Type B pancreatic cell (in vitro differentiated cells): ENCODE measurements around the gene PXMP4. TPM values are rescaled to one million over a fixed set of nuclear protein-coding genes. Genes with fewer than 3 reads are reported as not detected.

Source experiments
- DNase-seq: peaks from one replicate; pipeline ENCODE4 v3.0.0; 2021; ENCODE audit warnings: mixed read lengths; ENCODE audit not compliant: unreplicated experiment; ENCODE audit errors: extremely low spot score
- H3K27ac Mint-ChIP-seq: 2 replicates; pipeline ENCODE4 v1.8.0; 2021; ENCODE audit warnings: mild to moderate bottlenecking, mixed read lengths
- H3K27me3 Mint-ChIP-seq: 2 replicates; pipeline ENCODE4 v1.8.0; 2021; ENCODE audit warnings: mixed read lengths
- H3K36me3 Mint-ChIP-seq: 2 replicates; pipeline ENCODE4 v1.8.0; 2021; ENCODE audit warnings: mixed read lengths
- H3K4me1 Mint-ChIP-seq: one replicate; pipeline ENCODE4 v1.8.0; 2021; ENCODE audit warnings: mixed read lengths; ENCODE audit not compliant: unreplicated experiment
- H3K4me3 Mint-ChIP-seq: 2 replicates; pipeline ENCODE4 v1.8.0; 2021; ENCODE audit warnings: mild to moderate bottlenecking, mixed read lengths
- H3K9me3 Mint-ChIP-seq: 2 replicates; pipeline ENCODE4 v1.8.0; 2021; ENCODE audit warnings: mixed read lengths
- CTCF ChIP-seq: fragments of 200-600 bp; sonication (generic); conservative IDR thresholded peaks from 2 replicates; pipeline ENCODE4 v1.5.0; 2021; ENCODE audit warnings: antibody characterized with exemption, mild to moderate bottlenecking
- total RNA-seq: library from RNA; stranded (reverse); gene quantifications from 2 replicates; pipeline ENCODE4 v1.2.1, GENCODE V29; 2021; ENCODE audit warnings: low replicate concordance

The PXMP4 gene
- total RNA-seq, 1 donor from 2014 or later, result 10.3 TPM

- no peaks in the 10 kb centered on the region for H3K36me3 Mint-ChIP-seq
- no peak overlapping the region for H3K4me3 Mint-ChIP-seq
- H3K27me3 Mint-ChIP-seq, result no peaks in the 10 kb centered on the region
- H3K27ac Mint-ChIP-seq, result peak overlapping the region; percentile 68
- DNase-seq, result no peak
- H3K4me1 Mint-ChIP-seq, result peaks cover 18% of the 10 kb centered on the region
- TF ChIP-seq CTCF, result no peak
- H3K9me3 Mint-ChIP-seq, result no peaks in the 10 kb centered on the region
Observed at GRCh38 chr20:33693741-33694638, 26.1 kb downstream of the PXMP4 start.

GRCh38 chr20:33693289-33693688 is 26.8 kb downstream of the PXMP4 start:
- Mint-ChIP-seq H3K36me3 (no peaks in the 10 kb centered on the region), H3K4me3 (no peak overlapping the region), H3K27me3 (no peaks in the 10 kb centered on the region), H3K9me3 (no peaks in the 10 kb centered on the region), H3K27ac (no peak overlapping the region), H3K4me1 (peaks cover 18% of the 10 kb centered on the region)
- no peak for TF ChIP-seq CTCF
- no peak for DNase-seq

DNA sequence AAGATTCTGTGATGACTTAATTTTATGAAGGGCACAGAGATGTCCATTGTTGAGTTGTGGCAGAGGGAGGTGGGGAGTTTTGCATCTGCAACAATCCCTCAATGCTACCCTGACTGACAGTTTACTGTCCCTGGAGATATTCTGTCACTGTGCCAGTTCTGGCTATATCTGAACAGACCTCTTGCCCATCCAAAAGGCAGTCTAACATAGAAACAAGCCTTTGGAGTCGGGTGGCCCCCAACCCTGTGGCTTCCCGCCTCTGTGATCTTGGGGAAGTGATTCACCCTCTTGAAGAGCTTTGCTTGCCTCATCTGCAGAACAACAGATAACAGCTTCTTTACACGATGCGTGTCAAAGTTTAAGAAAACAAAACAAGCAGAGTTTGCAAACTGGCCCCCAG is 30.1 kb downstream of the PXMP4 start:
- Mint-ChIP-seq H3K36me3 (no peaks in the 10 kb centered on the region), H3K27ac (no peak overlapping the region), H3K9me3 (no peaks in the 10 kb centered on the region), H3K27me3 (no peaks in the 10 kb centered on the region), H3K4me3 (no peak overlapping the region), H3K4me1 (peaks cover 22% of the 10 kb centered on the region)
- DNase-seq, result no peak
- TF ChIP-seq CTCF, result no peak

GRCh38 chr20:33689493-33689892 is 30.6 kb downstream of the PXMP4 start:
- H3K36me3 Mint-ChIP-seq, result no peaks in the 10 kb centered on the region
- H3K27ac Mint-ChIP-seq, result no peak overlapping the region
- no peak for TF ChIP-seq CTCF
- H3K4me1 Mint-ChIP-seq, result peaks cover 24% of the 10 kb centered on the region
- H3K27me3 Mint-ChIP-seq, result no peaks in the 10 kb centered on the region
- H3K9me3 Mint-ChIP-seq, result no peaks in the 10 kb centered on the region
- no peak for DNase-seq
- no peak overlapping the region for H3K4me3 Mint-ChIP-seq

- peaks cover 19% of the 10 kb centered on the region for H3K4me1 Mint-ChIP-seq
- no peaks in the 10 kb centered on the region for H3K9me3 Mint-ChIP-seq
- no peaks in the 10 kb centered on the region for H3K27me3 Mint-ChIP-seq
- no peak for TF ChIP-seq CTCF
- H3K36me3 Mint-ChIP-seq, result no peaks in the 10 kb centered on the region
- no peak overlapping the region for H3K4me3 Mint-ChIP-seq
- DNase-seq, result no peak
- no peak overlapping the region for H3K27ac Mint-ChIP-seq
Observed at GRCh38 chr20:33688938-33689424, 31.1 kb downstream of the PXMP4 start.
